Sigmoid colon (tissue), 4 donors: ENCODE data around the gene SPDL1.

Experiments
- CTCF ChIP-seq, 4 experiments: fragments of 450-650 bp in 3 of 4; fragments of 200-600 bp in 1 of 4; IDR thresholded peaks; one replicate each; pipeline ENCODE4 v1.5.1; 2016 to 2019; ENCODE audit warnings: antibody characterized with exemption in 4 of 4, mild to moderate bottlenecking in 3 of 4, moderate library complexity in 2 of 4
- POLR2AphosphoS5 ChIP-seq, 4 donors: sonication (generic); formaldehyde crosslinking; IDR thresholded peaks; one replicate each; pipeline ENCODE4 v1.6.1; 2017; ENCODE audit warnings: antibody characterized with exemption in 4 of 4

GRCh38 chr5:169610606-169611005 is 27.0 kb downstream of the SPDL1 start:
- TF ChIP-seq CTCF (IDR thresholded peaks at IDR 0.05) = no peak
- TF ChIP-seq POLR2AphosphoS5 (IDR thresholded peaks at IDR 0.05) = no peak
